ENCODE measurements around the gene BMP7.

Gene BMP7

DNA sequence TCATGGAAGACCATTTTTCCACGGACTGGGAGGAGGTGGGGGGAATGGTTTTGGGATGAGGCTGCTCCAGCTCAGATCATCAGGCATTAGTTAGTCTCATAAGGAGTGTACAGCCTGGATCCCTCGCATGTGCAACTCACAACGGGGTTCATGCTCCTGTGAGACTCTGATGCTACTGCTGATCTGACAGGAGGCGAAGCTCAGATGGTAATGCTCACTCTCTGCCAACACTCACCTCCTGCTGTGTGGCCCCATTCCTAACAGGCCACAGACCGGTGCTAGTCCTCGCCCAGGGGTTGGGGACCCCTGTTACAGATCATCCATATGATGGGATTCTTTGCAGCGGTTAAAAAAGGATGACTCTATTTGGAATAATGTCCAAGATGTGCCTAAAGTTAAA is 27.6 kb upstream of the BMP7 start:
- no peaks in the 10 kb centered on the region for H3K36me3 ChIP-seq (ENCODE audit: insufficient read depth, insufficient read length, low read length)
- H3K4me1 ChIP-seq (ENCODE audit: insufficient read depth, insufficient read length), result peaks cover 17% of the 10 kb centered on the region
- no peaks in the 10 kb centered on the region for H3K27me3 ChIP-seq (ENCODE audit: insufficient read depth, insufficient read length)
- no peak for DNase-seq (ENCODE audit: low read depth, low spot score)
- TF ChIP-seq ZNF274 (IDR thresholded peaks at IDR 0.05; ENCODE audit: low read depth, low read length) (no peak), SUZ12 (IDR thresholded peaks at IDR 0.05; ENCODE audit: extremely low read depth, insufficient read depth, insufficient read length) (no peak), YY1 (IDR thresholded peaks at IDR 0.05; ENCODE audit: insufficient read depth, insufficient read length) (no peak)
- H3K9me3 ChIP-seq (ENCODE audit: insufficient read depth, low read length), result no peaks in the 10 kb centered on the region
- no peak overlapping the region for H3K9ac ChIP-seq (ENCODE audit: insufficient read length, low read depth)
- H3K4me3 ChIP-seq (ENCODE audit: insufficient read length, low read depth), result no peak overlapping the region

DNA sequence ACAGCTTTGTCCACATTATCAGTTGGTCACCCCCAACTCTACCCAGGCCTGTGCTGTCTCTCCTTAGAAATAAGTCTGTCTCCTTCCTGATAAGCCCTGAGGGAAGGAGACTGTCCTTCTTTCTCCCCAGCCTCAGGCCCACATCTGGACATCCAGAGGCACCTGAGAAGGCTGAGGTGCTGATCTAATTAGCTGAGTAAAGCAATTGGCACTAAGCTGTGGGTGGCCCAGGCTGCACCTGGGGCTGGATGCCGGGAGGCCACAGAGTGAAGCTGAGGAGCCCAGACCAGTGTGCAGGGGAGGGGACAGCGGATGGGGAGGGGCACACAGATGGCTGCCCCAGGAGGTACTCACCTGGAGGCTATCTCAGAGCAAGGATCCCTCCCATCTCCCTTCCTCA is 26.2 kb upstream of the BMP7 start:
- Histone ChIP-seq H3K27me3 (ENCODE audit: insufficient read depth, insufficient read length) (no peaks in the 10 kb centered on the region), H3K4me1 (ENCODE audit: insufficient read depth, insufficient read length) (peaks cover 20% of the 10 kb centered on the region), H3K36me3 (ENCODE audit: insufficient read depth, insufficient read length, low read length) (no peaks in the 10 kb centered on the region), H3K9me3 (ENCODE audit: insufficient read depth, low read length) (no peaks in the 10 kb centered on the region), H3K4me3 (ENCODE audit: insufficient read length, low read depth) (no peak overlapping the region), H3K9ac (ENCODE audit: insufficient read length, low read depth) (no peak overlapping the region)
- DNase-seq (ENCODE audit: low read depth, low spot score), result no peak
- no peak for TF ChIP-seq YY1 (IDR thresholded peaks at IDR 0.05; ENCODE audit: insufficient read depth, insufficient read length)
- no peak for TF ChIP-seq ZNF274 (IDR thresholded peaks at IDR 0.05; ENCODE audit: low read depth, low read length)
- TF ChIP-seq SUZ12 (IDR thresholded peaks at IDR 0.05; ENCODE audit: extremely low read depth, insufficient read depth, insufficient read length), result no peak

- TF ChIP-seq SUZ12 (IDR thresholded peaks at IDR 0.05; ENCODE audit: extremely low read depth, insufficient read depth, insufficient read length), result no peak
- no peak for TF ChIP-seq YY1 (IDR thresholded peaks at IDR 0.05; ENCODE audit: insufficient read depth, insufficient read length)
- no peak for TF ChIP-seq ZNF274 (IDR thresholded peaks at IDR 0.05; ENCODE audit: low read depth, low read length)
- H3K4me3 ChIP-seq (ENCODE audit: insufficient read length, low read depth), result no peak overlapping the region
- H3K9me3 ChIP-seq (ENCODE audit: insufficient read depth, low read length), result no peaks in the 10 kb centered on the region
- H3K4me1 ChIP-seq (ENCODE audit: insufficient read depth, insufficient read length), result peaks cover 25% of the 10 kb centered on the region
- H3K36me3 ChIP-seq (ENCODE audit: insufficient read depth, insufficient read length, low read length), result no peaks in the 10 kb centered on the region
- H3K27me3 ChIP-seq (ENCODE audit: insufficient read depth, insufficient read length), result no peaks in the 10 kb centered on the region
- no peak overlapping the region for H3K9ac ChIP-seq (ENCODE audit: insufficient read length, low read depth)
- no peak for DNase-seq (ENCODE audit: low read depth, low spot score)
Measured at GRCh38 chr20:57291694-57292093, 25.3 kb upstream of the BMP7 start.

DNA sequence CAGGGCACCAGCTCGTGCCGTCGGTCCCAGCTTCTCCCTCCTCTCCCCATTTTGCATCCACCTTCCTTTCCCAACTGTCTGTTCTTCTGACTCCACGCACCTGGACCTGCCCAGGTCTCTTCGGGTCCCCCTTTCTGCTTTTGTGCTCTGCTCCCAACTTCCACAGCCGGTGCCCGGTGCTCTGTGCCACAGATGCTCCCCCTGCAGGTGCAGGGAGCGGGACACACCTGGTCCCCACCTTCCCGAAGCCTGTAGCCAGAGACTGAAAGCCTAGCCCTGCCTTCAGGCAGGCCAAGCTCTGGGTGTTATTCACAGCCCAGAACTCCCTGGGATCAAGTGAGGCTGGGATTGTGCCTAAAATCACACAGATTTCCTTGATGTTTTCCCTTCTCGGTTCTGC is 24.6 kb upstream of the BMP7 start:
- H3K4me3 ChIP-seq (ENCODE audit: insufficient read length, low read depth), result no peak overlapping the region
- no peaks in the 10 kb centered on the region for H3K27me3 ChIP-seq (ENCODE audit: insufficient read depth, insufficient read length)
- no peak for TF ChIP-seq YY1 (IDR thresholded peaks at IDR 0.05; ENCODE audit: insufficient read depth, insufficient read length)
- no peak for TF ChIP-seq ZNF274 (IDR thresholded peaks at IDR 0.05; ENCODE audit: low read depth, low read length)
- TF ChIP-seq SUZ12 (IDR thresholded peaks at IDR 0.05; ENCODE audit: extremely low read depth, insufficient read depth, insufficient read length), result no peak
- no peaks in the 10 kb centered on the region for H3K36me3 ChIP-seq (ENCODE audit: insufficient read depth, insufficient read length, low read length)
- no peaks in the 10 kb centered on the region for H3K9me3 ChIP-seq (ENCODE audit: insufficient read depth, low read length)
- DNase-seq (ENCODE audit: low read depth, low spot score), result no peak
- H3K9ac ChIP-seq (ENCODE audit: insufficient read length, low read depth), result no peak overlapping the region
- peaks cover 25% of the 10 kb centered on the region for H3K4me1 ChIP-seq (ENCODE audit: insufficient read depth, insufficient read length)

GRCh38 chr20:57290178-57290484 is 23.7 kb upstream of the BMP7 start:
- Histone ChIP-seq H3K4me1 (ENCODE audit: insufficient read depth, insufficient read length) (peaks cover 25% of the 10 kb centered on the region), H3K9ac (ENCODE audit: insufficient read length, low read depth) (peak overlapping the region; percentile 15), H3K36me3 (ENCODE audit: insufficient read depth, insufficient read length, low read length) (no peaks in the 10 kb centered on the region), H3K27me3 (ENCODE audit: insufficient read depth, insufficient read length) (no peaks in the 10 kb centered on the region), H3K4me3 (ENCODE audit: insufficient read length, low read depth) (no peak overlapping the region), H3K9me3 (ENCODE audit: insufficient read depth, low read length) (no peaks in the 10 kb centered on the region)
- TF ChIP-seq ZNF274 (IDR thresholded peaks at IDR 0.05; ENCODE audit: low read depth, low read length) (no peak), YY1 (IDR thresholded peaks at IDR 0.05; ENCODE audit: insufficient read depth, insufficient read length) (no peak), SUZ12 (IDR thresholded peaks at IDR 0.05; ENCODE audit: extremely low read depth, insufficient read depth, insufficient read length) (no peak)
- no peak for DNase-seq (ENCODE audit: low read depth, low spot score)

DNA sequence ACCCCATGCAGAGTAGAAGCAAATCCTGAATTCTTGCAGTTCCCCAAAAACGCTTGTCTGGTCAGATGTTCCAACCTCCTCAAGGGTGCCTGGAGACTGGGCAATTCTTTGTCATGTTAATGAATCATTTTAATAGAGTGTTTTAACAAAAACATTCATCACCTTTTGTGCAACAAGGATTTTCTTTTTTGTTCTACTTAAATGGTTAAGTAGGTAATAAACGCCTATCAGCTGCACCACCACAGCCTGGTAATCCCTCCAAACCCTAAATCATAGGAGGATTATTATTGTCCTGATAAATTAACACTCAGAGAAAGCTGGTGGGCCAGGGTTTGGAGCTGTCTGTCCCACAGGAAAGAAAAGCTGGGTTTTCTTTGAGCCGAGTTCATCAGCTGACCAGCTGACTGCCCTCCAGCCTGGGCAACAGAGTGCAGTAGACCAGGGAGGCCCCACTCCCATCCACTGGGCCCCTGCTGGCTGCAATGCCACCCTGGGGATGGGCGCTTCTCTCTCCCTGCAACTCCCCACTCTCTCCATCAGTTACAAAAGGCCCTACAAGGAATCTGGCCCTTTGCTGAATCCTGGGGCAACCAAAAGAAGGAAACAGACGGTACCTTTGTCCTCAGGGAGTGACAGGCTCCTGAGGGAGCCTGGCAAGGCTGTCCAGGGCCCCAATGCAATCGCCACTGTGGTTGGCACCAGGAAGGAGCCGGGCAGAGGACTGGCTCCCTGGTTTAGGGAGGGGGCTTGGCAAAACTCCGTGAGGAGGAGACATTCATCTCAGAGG is 23.1 kb upstream of the BMP7 start:
- H3K36me3 ChIP-seq (ENCODE audit: insufficient read depth, insufficient read length, low read length), result no peaks in the 10 kb centered on the region
- H3K9me3 ChIP-seq (ENCODE audit: insufficient read depth, low read length), result no peaks in the 10 kb centered on the region
- no peak overlapping the region for H3K4me3 ChIP-seq (ENCODE audit: insufficient read length, low read depth)
- DNase-seq (ENCODE audit: low read depth, low spot score), result no peak
- peaks cover 21% of the 10 kb centered on the region for H3K4me1 ChIP-seq (ENCODE audit: insufficient read depth, insufficient read length)
- H3K9ac ChIP-seq (ENCODE audit: insufficient read length, low read depth), result peak overlapping the region; percentile 15
- no peak for TF ChIP-seq SUZ12 (IDR thresholded peaks at IDR 0.05; ENCODE audit: extremely low read depth, insufficient read depth, insufficient read length)
- TF ChIP-seq YY1 (IDR thresholded peaks at IDR 0.05; ENCODE audit: insufficient read depth, insufficient read length), result no peak
- TF ChIP-seq ZNF274 (IDR thresholded peaks at IDR 0.05; ENCODE audit: low read depth, low read length), result no peak
- H3K27me3 ChIP-seq (ENCODE audit: insufficient read depth, insufficient read length), result no peaks in the 10 kb centered on the region

DNA sequence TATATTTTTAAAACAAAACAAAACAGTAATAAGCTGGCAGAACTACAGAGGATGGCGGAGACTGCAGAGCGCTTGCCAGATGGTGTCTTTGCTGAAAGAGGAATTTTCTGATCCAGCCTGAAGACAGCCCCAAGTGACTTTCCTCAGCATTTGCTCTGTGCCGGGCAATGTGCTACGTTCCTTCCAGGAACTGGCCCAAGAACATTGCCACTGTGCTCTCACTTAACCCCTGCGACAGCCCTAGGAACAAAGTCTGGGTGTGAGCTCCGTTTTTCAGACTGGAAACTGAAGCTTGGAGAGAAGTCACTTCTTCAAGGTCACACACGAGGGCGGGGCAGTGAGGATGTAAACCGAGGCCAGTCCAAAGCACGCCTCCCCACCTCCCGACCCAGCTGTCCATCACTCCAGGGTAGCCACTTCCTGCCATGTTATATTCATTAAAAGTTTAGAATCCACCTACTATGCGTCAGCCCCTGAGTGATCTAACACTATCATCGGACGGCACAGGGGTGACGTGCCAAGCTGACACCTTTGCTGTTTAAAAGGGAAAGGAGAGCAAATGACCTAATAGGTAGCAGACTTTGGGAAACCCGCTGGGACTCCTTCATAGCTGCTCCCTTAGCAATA is 22.3 kb upstream of the BMP7 start:
- peaks cover 16% of the 10 kb centered on the region for H3K4me1 ChIP-seq (ENCODE audit: insufficient read depth, insufficient read length)
- DNase-seq (ENCODE audit: low read depth, low spot score), result no peak

More for the DNA sequence above, 22.3 kb upstream of the BMP7 start:
- H3K4me3 ChIP-seq (ENCODE audit: insufficient read length, low read depth), result no peak overlapping the region
- TF ChIP-seq SUZ12 (IDR thresholded peaks at IDR 0.05; ENCODE audit: extremely low read depth, insufficient read depth, insufficient read length) (no peak), YY1 (IDR thresholded peaks at IDR 0.05; ENCODE audit: insufficient read depth, insufficient read length) (no peak), ZNF274 (IDR thresholded peaks at IDR 0.05; ENCODE audit: low read depth, low read length) (no peak)
- peak overlapping the region; percentile 27 for H3K9ac ChIP-seq (ENCODE audit: insufficient read length, low read depth)
- no peaks in the 10 kb centered on the region for H3K27me3 ChIP-seq (ENCODE audit: insufficient read depth, insufficient read length)
- no peaks in the 10 kb centered on the region for H3K36me3 ChIP-seq (ENCODE audit: insufficient read depth, insufficient read length, low read length)
- H3K9me3 ChIP-seq (ENCODE audit: insufficient read depth, low read length), result no peaks in the 10 kb centered on the region
